ENCODE measurements around the gene PAX5. TPM values are rescaled to one million over a fixed set of nuclear protein-coding genes. Genes with fewer than 3 reads are reported as not detected.

Gene PAX5
- total RNA-seq, 1 experiment from 2014 or later = 6.6 TPM

GRCh38 chr9:36928670-36929349, 105.3 kb downstream of the PAX5 start:
- DNase-seq (ENCODE audit: low spot score) = no peak
- Mint-ChIP-seq H3K9me3 (peaks cover 8% of the 10 kb centered on the region), H3K27ac (no peak overlapping the region), H3K4me3 (no peak overlapping the region), H3K27me3 (ENCODE audit: low read depth) (no peaks in the 10 kb centered on the region), H3K4me1 (0 out of 2 replicates have a peak, but pooled peaks cover 4% of the 10 kb centered on the region), H3K36me3 (peaks cover 4% of the 10 kb centered on the region; the same call in 1 of the 2 replicates)
- ATAC-seq = no peak
- no peak for TF ChIP-seq ZNF425 (CRISPR knock-in tag; conservative IDR thresholded peaks at IDR 0.05)
- TF ChIP-seq TP53 (CRISPR knock-in tag; IDR thresholded peaks at IDR 0.05) = no peak
- no peak for TF ChIP-seq JUN (CRISPR knock-in tag; IDR thresholded peaks at IDR 0.05)
- no peak for TF ChIP-seq AR (CRISPR knock-in tag; IDR thresholded peaks at IDR 0.05)
- POLR2A ChIA-PET = no interaction called here
- CTCF ChIA-PET = no interaction called here

GRCh38 chr9:36928210-36928609, 105.9 kb downstream of the PAX5 start:
- no peaks in the 10 kb centered on the region for H3K27me3 Mint-ChIP-seq (ENCODE audit: low read depth)
- peaks cover 4% of the 10 kb centered on the region; the same call in 1 of the 2 replicates for H3K36me3 Mint-ChIP-seq
- ATAC-seq = no peak
- H3K4me3 Mint-ChIP-seq = no peak overlapping the region
- no peak for DNase-seq (ENCODE audit: low spot score)
- ChIA-PET POLR2A (no interaction called here), CTCF (no interaction called here)
- no peak overlapping the region for H3K27ac Mint-ChIP-seq
- TF ChIP-seq ZNF425 (CRISPR knock-in tag; conservative IDR thresholded peaks at IDR 0.05) (no peak), SMAD3 (CRISPR knock-in tag; IDR thresholded peaks at IDR 0.05; ENCODE audit: borderline replicate concordance) (no peak), NFYB (CRISPR knock-in tag; conservative IDR thresholded peaks at IDR 0.05; ENCODE audit: low read depth) (no peak), CBFB (CRISPR knock-in tag; IDR thresholded peaks at IDR 0.05; ENCODE audit: low read depth) (no peak), USF2 (CRISPR knock-in tag; IDR thresholded peaks at IDR 0.05) (no peak), NFATC4 (CRISPR knock-in tag; IDR thresholded peaks at IDR 0.05) (no peak), RELA (CRISPR knock-in tag; IDR thresholded peaks at IDR 0.05; ENCODE audit: borderline replicate concordance) (no peak), HMGXB4 (CRISPR knock-in tag; IDR thresholded peaks at IDR 0.05) (no peak), ZNF671 (CRISPR knock-in tag; IDR thresholded peaks at IDR 0.05) (no peak), AR (CRISPR knock-in tag; IDR thresholded peaks at IDR 0.05) (no peak)
- H3K9me3 Mint-ChIP-seq = peaks cover 8% of the 10 kb centered on the region
- H3K4me1 Mint-ChIP-seq = 0 out of 2 replicates have a peak, but pooled peaks cover 4% of the 10 kb centered on the region

Measured in WTC11 (cell line).